GM23338 (cell line): ENCODE data around the gene ALDH3A2.

Experiments
- EZH2 ChIP-seq: fragments of 200-600 bp; sonication (generic); IDR thresholded peaks from one replicate; pipeline ENCODE4 v1.8.0; 2017; ENCODE audit warnings: antibody characterized with exemption, mild to moderate bottlenecking, low read depth; ENCODE audit not compliant: unreplicated experiment
- TF ChIP-seq, protein P1 (sequence below), 2 experiments: fragments of 200-600 bp in 1 of 2; sonication (generic) in 1 of 2; conservative IDR thresholded peaks; 2 replicates each; pipeline versions ENCODE4 v1.5.1 to v1.6.1; 2016 to 2017; ENCODE audit warnings: antibody characterized with exemption in 2 of 2, low read depth in 2 of 2, mild to moderate bottlenecking in 2 of 2, moderate library complexity in 1 of 2

DNA sequence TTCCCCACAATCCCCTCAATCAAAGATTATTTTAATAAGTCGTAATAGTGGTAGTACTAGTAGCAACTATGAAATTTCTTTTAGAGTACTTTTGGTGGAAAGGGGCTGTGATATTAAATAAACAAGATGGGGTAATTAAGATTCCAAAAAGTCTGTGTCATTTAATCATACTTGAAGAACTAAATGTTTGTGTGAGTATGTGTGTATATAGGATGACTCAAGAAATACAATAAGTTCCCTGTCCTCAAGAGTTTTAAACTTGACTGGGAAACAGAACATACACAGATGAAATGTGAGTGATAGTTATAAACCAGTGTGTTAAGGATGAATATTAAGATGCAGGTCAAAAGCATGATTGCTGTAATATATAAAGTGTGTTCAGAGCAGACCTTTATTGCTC, 2.3 kb downstream of the ALDH3A2 start:
- TF ChIP-seq EZH2 = no peak
- TF ChIP-seq, protein P1, sequence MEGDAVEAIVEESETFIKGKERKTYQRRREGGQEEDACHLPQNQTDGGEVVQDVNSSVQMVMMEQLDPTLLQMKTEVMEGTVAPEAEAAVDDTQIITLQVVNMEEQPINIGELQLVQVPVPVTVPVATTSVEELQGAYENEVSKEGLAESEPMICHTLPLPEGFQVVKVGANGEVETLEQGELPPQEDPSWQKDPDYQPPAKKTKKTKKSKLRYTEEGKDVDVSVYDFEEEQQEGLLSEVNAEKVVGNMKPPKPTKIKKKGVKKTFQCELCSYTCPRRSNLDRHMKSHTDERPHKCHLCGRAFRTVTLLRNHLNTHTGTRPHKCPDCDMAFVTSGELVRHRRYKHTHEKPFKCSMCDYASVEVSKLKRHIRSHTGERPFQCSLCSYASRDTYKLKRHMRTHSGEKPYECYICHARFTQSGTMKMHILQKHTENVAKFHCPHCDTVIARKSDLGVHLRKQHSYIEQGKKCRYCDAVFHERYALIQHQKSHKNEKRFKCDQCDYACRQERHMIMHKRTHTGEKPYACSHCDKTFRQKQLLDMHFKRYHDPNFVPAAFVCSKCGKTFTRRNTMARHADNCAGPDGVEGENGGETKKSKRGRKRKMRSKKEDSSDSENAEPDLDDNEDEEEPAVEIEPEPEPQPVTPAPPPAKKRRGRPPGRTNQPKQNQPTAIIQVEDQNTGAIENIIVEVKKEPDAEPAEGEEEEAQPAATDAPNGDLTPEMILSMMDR (conservative IDR thresholded peaks at IDR 0.05; ENCODE audit: low read depth in 2 of 2) = no peak
